Activated naive CD4-positive, alpha-beta T cell treated with anti-CD3 and anti-CD28 coated beads, Interleukin-2, amount 10 ng/mL, durations not matched to agents 7 days and 5 days (primary cell): ENCODE measurements around the gene STRADB.

Experiments
- CTCF ChIA-PET: fragments of 350-600 bp; sonication (Branson Sonifier 250); formaldehyde crosslinking; loops from one replicate; lab custom pipeline; 2021; ENCODE audit warnings: antibody characterized with exemption; lab: Charles Lee
- DNase-seq: peaks from one replicate; pipeline ENCODE4 v3.0.0-alpha.2; 2020
- H3K27ac Mint-ChIP-seq: one replicate; pipeline ENCODE4 v1.8.0; 2021; ENCODE audit warnings: mild to moderate bottlenecking, moderate library complexity, mixed read lengths
- H3K27me3 Mint-ChIP-seq: one replicate; pipeline ENCODE4 v1.8.0; 2021; ENCODE audit warnings: mild to moderate bottlenecking, mixed read lengths
- H3K36me3 Mint-ChIP-seq: one replicate; pipeline ENCODE4 v1.8.0; 2021; ENCODE audit warnings: mixed read lengths
- H3K4me1 Mint-ChIP-seq: one replicate; pipeline ENCODE4 v1.8.0; 2021; ENCODE audit warnings: mixed read lengths
- H3K4me3 Mint-ChIP-seq: one replicate; pipeline ENCODE4 v1.8.0; 2021; ENCODE audit warnings: mild to moderate bottlenecking, moderate library complexity, mixed read lengths
- H3K9me3 Mint-ChIP-seq: one replicate; pipeline ENCODE4 v1.8.0; 2021; ENCODE audit warnings: mixed read lengths

Gene STRADB, protein sequence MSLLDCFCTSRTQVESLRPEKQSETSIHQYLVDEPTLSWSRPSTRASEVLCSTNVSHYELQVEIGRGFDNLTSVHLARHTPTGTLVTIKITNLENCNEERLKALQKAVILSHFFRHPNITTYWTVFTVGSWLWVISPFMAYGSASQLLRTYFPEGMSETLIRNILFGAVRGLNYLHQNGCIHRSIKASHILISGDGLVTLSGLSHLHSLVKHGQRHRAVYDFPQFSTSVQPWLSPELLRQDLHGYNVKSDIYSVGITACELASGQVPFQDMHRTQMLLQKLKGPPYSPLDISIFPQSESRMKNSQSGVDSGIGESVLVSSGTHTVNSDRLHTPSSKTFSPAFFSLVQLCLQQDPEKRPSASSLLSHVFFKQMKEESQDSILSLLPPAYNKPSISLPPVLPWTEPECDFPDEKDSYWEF

GRCh38 chr2:201451292-201452057 is at the start of gene STRADB, which contains the start of gene TRAK2:
STRADB (plus strand) TSS chr2:201451740; CDS start chr2:201454841, 3,101 bp downstream.
TRAK2 (minus strand) TSS chr2:201451458; CDS start chr2:201420507, 30,951 bp downstream.
- CTCF ChIA-PET = interaction anchor here (0.5 to 1.2 kb wide), 3 partner anchors 18 to 195 kb away, joined by 3 read pairs; no protein-coding TSS in a partner anchor
- Mint-ChIP-seq H3K36me3 (peaks cover 32% of the 10 kb centered on the region), H3K27ac (peak within 1 kb of the TSS; percentile 98), H3K27me3 (no peaks in the 10 kb centered on the region), H3K4me3 (peak within 1 kb of the TSS; percentile 94), H3K9me3 (no peaks in the 10 kb centered on the region), H3K4me1 (peaks cover 55% of the 10 kb centered on the region)
- DNase-seq = peak; percentile 98

- Mint-ChIP-seq H3K36me3 (peaks cover 58% of the 10 kb centered on the region), H3K4me3 (no peak overlapping the region), H3K4me1 (peaks cover 52% of the 10 kb centered on the region), H3K9me3 (no peaks in the 10 kb centered on the region), H3K27me3 (no peaks in the 10 kb centered on the region), H3K27ac (no peak overlapping the region)
- no peak for DNase-seq
- CTCF ChIA-PET = interaction anchor here (1.3 kb wide), 1 partner anchor 38 kb away, joined by 3 read pairs; no protein-coding TSS in a partner anchor
Measured at GRCh38 chr2:201401815-201402214, 49.7 kb upstream of the STRADB start.

- DNase-seq = no peak
- H3K4me3 Mint-ChIP-seq = no peak overlapping the region
- no peak overlapping the region for H3K27ac Mint-ChIP-seq
- CTCF ChIA-PET = interaction anchor here (0.6 to 1.3 kb wide), 2 partner anchors 39 to 773 kb away, joined by 3 read pairs; no protein-coding TSS in a partner anchor
- no peaks in the 10 kb centered on the region for H3K9me3 Mint-ChIP-seq
- no peaks in the 10 kb centered on the region for H3K27me3 Mint-ChIP-seq
- H3K4me1 Mint-ChIP-seq = peaks cover 60% of the 10 kb centered on the region
- H3K36me3 Mint-ChIP-seq = peaks cover 53% of the 10 kb centered on the region
Measured at GRCh38 chr2:201402651-201403562, 48.6 kb upstream of the STRADB start.

- Mint-ChIP-seq H3K36me3 (peaks cover 50% of the 10 kb centered on the region), H3K4me1 (peaks cover 62% of the 10 kb centered on the region), H3K4me3 (no peak overlapping the region), H3K9me3 (no peaks in the 10 kb centered on the region), H3K27ac (no peak overlapping the region), H3K27me3 (no peaks in the 10 kb centered on the region)
- CTCF ChIA-PET = interaction anchor here (1.0 kb wide), 1 partner anchor 10 kb away, joined by 7 read pairs; no protein-coding TSS in a partner anchor
- DNase-seq = no peak
Measured at GRCh38 chr2:201403880-201404279, 47.7 kb upstream of the STRADB start.

DNA sequence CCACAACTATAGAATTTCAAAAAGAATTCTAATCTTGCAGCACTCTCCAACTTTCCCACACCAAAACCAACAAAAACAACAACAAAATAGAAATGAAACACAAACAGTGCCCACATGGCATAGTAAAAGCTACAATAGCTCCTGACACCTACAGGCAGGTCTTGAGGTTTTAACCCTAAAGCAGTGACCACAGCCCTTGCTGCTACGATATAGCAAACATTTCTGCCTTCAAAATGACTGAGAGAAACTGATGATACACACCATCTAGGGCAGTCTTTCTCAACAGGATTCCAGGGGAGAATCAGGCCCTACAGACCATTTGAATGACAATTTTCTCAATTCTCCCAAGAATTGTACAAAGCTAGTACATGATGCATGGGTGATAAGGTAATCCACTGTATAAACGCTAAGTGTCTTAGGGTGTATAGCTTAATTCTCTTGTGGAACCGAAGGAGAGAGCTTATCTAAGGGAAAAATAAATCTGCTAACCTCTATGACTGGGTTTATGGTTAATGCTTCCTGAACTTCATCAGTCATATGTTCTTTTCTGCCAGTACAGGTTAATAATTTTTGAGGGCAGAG is 46.8 kb upstream of the STRADB start:
- no peaks in the 10 kb centered on the region for H3K9me3 Mint-ChIP-seq
- H3K4me3 Mint-ChIP-seq = no peak overlapping the region
- H3K36me3 Mint-ChIP-seq = peaks cover 44% of the 10 kb centered on the region
- H3K27ac Mint-ChIP-seq = peak overlapping the region; percentile 88
- CTCF ChIA-PET = interaction anchor here (0.7 to 1.0 kb wide), 4 partner anchors 9 to 92 kb away, joined by 3 to 7 read pairs (median 3); partner anchors contain the start of gene FLACC1
- H3K4me1 Mint-ChIP-seq = peaks cover 64% of the 10 kb centered on the region
- no peaks in the 10 kb centered on the region for H3K27me3 Mint-ChIP-seq
- no peak for DNase-seq

DNA sequence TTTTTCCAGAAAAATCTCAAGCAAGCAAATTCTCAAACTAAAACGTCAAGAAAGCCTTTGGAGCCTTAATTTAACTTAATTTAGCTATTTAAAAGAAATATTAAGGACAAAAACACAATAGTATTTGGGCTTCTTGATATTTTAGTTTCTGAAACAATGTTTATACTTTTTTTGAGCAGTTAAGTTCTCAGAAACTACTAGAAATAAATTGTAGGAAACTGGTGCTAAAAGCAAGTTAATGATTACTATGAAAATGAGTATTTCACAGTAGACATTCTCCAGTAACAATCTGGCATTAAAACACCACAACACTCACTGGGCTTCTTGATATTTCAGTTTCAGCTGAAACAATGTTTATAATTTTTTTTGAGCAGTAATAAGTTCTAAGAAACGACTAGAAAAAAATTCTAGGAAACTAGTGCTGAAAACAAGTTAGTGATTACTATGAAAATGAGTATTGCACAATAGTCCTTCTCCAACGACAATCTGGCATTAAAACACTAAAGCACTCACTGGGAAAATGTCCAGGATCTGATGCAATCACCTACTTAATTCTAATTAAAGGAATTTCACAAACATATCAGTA is 45.4 kb upstream of the STRADB start:
- H3K36me3 Mint-ChIP-seq = peaks cover 52% of the 10 kb centered on the region
- H3K27ac Mint-ChIP-seq = peak overlapping the region; percentile 88
- H3K4me3 Mint-ChIP-seq = peak overlapping the region; percentile 32
- H3K4me1 Mint-ChIP-seq = peaks cover 70% of the 10 kb centered on the region
- DNase-seq = no peak
- H3K27me3 Mint-ChIP-seq = no peaks in the 10 kb centered on the region
- no peaks in the 10 kb centered on the region for H3K9me3 Mint-ChIP-seq
- CTCF ChIA-PET = interaction anchor here (1.0 kb wide), 1 partner anchor 42 kb away, joined by 4 read pairs; no protein-coding TSS in a partner anchor

DNA sequence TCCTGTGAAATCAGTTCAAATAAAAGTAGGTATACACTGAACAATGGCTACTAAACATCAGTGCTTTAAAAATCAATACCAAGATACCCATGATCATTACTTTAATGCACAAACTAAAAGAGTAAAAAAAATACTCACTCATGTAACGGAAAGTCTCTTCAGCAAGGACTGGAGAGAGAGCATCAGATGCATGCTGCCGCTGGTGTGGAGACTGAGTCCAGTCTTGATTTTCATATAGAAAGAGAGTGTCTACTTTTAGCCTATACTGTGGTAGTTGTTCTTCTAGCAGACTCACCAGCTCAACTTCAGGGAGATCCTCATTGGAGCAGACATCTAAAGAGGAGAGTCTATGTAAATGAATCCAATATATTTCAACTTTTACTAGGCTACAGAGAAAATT is 44.3 kb upstream of the STRADB start:
- CTCF ChIA-PET = no interaction called here
- H3K4me1 Mint-ChIP-seq = peaks cover 63% of the 10 kb centered on the region
- peaks cover 4% of the 10 kb centered on the region for H3K9me3 Mint-ChIP-seq
- H3K27ac Mint-ChIP-seq = no peak overlapping the region
- no peak for DNase-seq
- H3K27me3 Mint-ChIP-seq = no peaks in the 10 kb centered on the region
- H3K4me3 Mint-ChIP-seq = no peak overlapping the region
- H3K36me3 Mint-ChIP-seq = peaks cover 62% of the 10 kb centered on the region

DNA sequence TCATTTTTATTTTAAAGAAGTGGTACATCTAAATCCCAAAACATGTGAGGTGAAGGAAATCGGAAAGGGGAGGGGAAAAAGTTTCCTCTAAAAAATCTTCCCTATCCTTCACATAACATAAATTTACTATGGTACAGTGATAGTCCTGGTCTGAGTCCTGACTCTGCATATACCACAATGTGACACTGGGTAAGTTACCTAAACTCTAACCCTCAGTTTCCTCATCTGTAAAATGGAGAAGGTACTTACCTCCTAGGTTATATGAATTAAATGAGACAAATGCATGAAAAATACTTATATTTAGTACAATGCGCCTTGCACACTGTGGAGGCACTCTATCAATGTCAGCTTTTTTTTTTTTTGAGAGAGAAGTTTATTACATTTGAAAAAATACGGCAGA is 42.6 kb upstream of the STRADB start:
- Mint-ChIP-seq H3K36me3 (peaks cover 55% of the 10 kb centered on the region), H3K4me1 (peaks cover 52% of the 10 kb centered on the region), H3K4me3 (no peak overlapping the region), H3K9me3 (peaks cover 4% of the 10 kb centered on the region), H3K27me3 (no peaks in the 10 kb centered on the region), H3K27ac (no peak overlapping the region)
- no peak for DNase-seq
- CTCF ChIA-PET = no interaction called here

DNA sequence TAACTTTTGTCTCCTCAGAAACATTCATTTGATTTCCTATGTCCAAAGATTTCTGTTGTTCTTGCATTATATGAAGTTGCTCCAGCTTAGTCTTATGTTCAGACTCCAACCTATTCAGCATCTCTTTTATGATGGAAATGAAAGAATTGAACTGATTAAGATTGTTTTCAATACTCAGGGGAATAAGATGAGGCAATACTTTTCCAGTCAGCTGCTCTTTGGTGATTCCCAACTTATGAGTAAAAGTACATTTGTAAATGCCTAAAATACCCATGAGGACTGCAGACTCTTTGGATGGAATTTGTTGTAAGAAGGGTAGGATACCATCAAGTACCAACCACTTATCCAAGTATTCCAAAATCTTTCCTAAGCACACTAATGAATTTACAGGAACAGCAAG is 40.1 kb upstream of the STRADB start:
- CTCF ChIA-PET = interaction anchor here (1.3 kb wide), 1 partner anchor 35 kb away, joined by 6 read pairs; no protein-coding TSS in a partner anchor
- H3K27ac Mint-ChIP-seq = no peak overlapping the region
- no peak overlapping the region for H3K4me3 Mint-ChIP-seq

GRCh38 chr2:201413143-201413542 is 38.4 kb upstream of the STRADB start:
- H3K9me3 Mint-ChIP-seq = peaks cover 4% of the 10 kb centered on the region
- CTCF ChIA-PET = interaction anchor here (1.3 to 2.3 kb wide), 2 partner anchors 9 to 38 kb away, joined by 3 to 7 read pairs; partner anchors contain the start of genes STRADB and TRAK2
- H3K4me3 Mint-ChIP-seq = no peak overlapping the region
- peaks cover 34% of the 10 kb centered on the region for H3K36me3 Mint-ChIP-seq
- H3K27ac Mint-ChIP-seq = no peak overlapping the region
- H3K4me1 Mint-ChIP-seq = peaks cover 17% of the 10 kb centered on the region
- DNase-seq = no peak
- H3K27me3 Mint-ChIP-seq = no peaks in the 10 kb centered on the region

More for the DNA sequence above, 40.1 kb upstream of the STRADB start:
- Mint-ChIP-seq H3K36me3 (peaks cover 36% of the 10 kb centered on the region), H3K4me1 (peaks cover 27% of the 10 kb centered on the region), H3K27me3 (no peaks in the 10 kb centered on the region), H3K9me3 (peaks cover 4% of the 10 kb centered on the region)
- DNase-seq = no peak

GRCh38 chr2:201413552-201413951 is 38.0 kb upstream of the STRADB start:
- Mint-ChIP-seq H3K4me1 (peaks cover 15% of the 10 kb centered on the region), H3K27me3 (no peaks in the 10 kb centered on the region), H3K9me3 (peaks cover 4% of the 10 kb centered on the region), H3K27ac (no peak overlapping the region), H3K4me3 (no peak overlapping the region), H3K36me3 (peaks cover 32% of the 10 kb centered on the region)
- no peak for DNase-seq
- CTCF ChIA-PET = interaction anchor here (1.3 to 2.3 kb wide), 2 partner anchors 9 to 38 kb away, joined by 3 to 7 read pairs; partner anchors contain the start of genes STRADB and TRAK2
